ENCODE data around the gene AVPI1. TPM values are rescaled to one million over a fixed set of nuclear protein-coding genes. Genes with fewer than 3 reads are reported as not detected.
A peak's percentile ranks its signal among the peaks of the same experiment; 100 is the strongest.

AVPI1 gene
- total and polyA plus RNA-seq, 2 donors from 2014 or later, result 10.7 to 15.5 TPM

DNA sequence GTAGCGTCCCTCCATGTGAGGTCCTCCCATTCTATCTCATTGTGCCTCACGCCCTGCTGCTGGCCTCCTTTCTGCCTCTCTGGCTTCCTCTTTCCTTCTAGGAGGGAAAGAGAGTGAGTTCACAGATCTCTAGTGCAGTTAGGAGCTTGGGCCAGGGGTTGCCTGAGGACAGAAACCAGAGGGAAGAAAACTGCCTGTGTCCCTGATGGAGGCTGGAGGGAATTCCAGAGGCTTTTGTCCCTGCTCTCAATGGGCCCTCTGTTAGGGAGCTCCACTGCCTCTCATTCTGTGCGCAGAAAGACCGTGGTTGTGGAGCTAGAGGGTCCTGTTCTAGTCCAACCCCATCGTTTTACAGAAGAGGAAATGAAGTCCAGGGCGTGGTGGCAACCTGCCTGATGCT is 31.1 kb upstream of the AVPI1 start:
- H3K27me3 ChIP-seq (ENCODE audit: control insufficient read depth, insufficient read depth, low read length), result no peaks in the 10 kb centered on the region
- peaks cover 0 to 11% (median 0%) of the 10 kb centered on the region in 3 donors for H3K4me1 ChIP-seq (ENCODE audit: control insufficient read depth in 2 of 3, insufficient read depth in 2 of 3, low read depth in 1 of 3, low read length in 3 of 3)
- intact Hi-C loops (cut with DNase I), result no loop called here
- H3K4me3 ChIP-seq (ENCODE audit: low read length in 3 of 3), result no peak overlapping the region
- DNase-seq (no peak), FAIRE-seq (no peak)
- H3K27ac ChIP-seq (ENCODE audit: low read depth in 2 of 2, low read length in 2 of 2), result no peak overlapping the region
- no peaks in the 10 kb centered on the region for H3K9me3 ChIP-seq (ENCODE audit: control insufficient read depth in 2 of 3, insufficient read depth in 1 of 3, low read length in 3 of 3)
- no peaks in the 10 kb centered on the region for H3K36me3 ChIP-seq (ENCODE audit: control insufficient read depth in 2 of 3, insufficient read depth in 3 of 3, low read length in 3 of 3)
- no peak for TF ChIP-seq CTCF (IDR thresholded peaks at IDR 0.05; ENCODE audit: borderline replicate concordance, extremely low read depth, insufficient read depth)
- H3K9ac ChIP-seq (ENCODE audit: low read length in 3 of 3), result no peak overlapping the region

DNA sequence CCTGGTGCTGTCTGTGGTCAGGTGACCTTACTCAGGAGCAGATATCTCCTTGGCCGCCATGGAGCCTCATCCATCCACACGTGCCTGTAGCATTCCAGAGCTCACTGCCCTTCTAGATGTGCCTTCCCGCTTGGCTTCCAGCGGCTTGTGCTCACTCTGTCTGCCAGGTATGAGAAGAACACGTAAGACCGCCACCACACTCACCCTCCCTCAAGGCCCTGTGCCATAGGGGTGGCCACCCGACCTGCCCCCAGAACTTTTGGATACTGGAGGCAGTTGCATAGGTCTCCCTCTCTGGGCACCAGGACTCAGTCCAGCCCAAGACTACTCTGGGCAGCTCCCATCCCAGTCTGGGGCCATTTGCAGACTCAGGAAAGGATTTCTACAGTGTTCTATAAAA is 30.6 kb upstream of the AVPI1 start:
- Histone ChIP-seq H3K4me1 (ENCODE audit: control insufficient read depth in 2 of 3, insufficient read depth in 2 of 3, low read depth in 1 of 3, low read length in 3 of 3) (peaks cover 0 to 13% (median 0%) of the 10 kb centered on the region in 3 donors), H3K36me3 (ENCODE audit: control insufficient read depth in 2 of 3, insufficient read depth in 3 of 3, low read length in 3 of 3) (no peaks in the 10 kb centered on the region), H3K9ac (ENCODE audit: low read length in 3 of 3) (no peak overlapping the region), H3K4me3 (ENCODE audit: low read length in 3 of 3) (no peak overlapping the region), H3K9me3 (ENCODE audit: control insufficient read depth in 2 of 3, insufficient read depth in 1 of 3, low read length in 3 of 3) (no peaks in the 10 kb centered on the region), H3K27me3 (ENCODE audit: control insufficient read depth, insufficient read depth, low read length) (no peaks in the 10 kb centered on the region), H3K27ac (ENCODE audit: low read depth in 2 of 2, low read length in 2 of 2) (no peak overlapping the region)
- DNase-seq (no peak), FAIRE-seq (no peak)
- TF ChIP-seq CTCF (IDR thresholded peaks at IDR 0.05; ENCODE audit: borderline replicate concordance, extremely low read depth, insufficient read depth), result no peak
- intact Hi-C loops (cut with DNase I), result no loop called here

DNA sequence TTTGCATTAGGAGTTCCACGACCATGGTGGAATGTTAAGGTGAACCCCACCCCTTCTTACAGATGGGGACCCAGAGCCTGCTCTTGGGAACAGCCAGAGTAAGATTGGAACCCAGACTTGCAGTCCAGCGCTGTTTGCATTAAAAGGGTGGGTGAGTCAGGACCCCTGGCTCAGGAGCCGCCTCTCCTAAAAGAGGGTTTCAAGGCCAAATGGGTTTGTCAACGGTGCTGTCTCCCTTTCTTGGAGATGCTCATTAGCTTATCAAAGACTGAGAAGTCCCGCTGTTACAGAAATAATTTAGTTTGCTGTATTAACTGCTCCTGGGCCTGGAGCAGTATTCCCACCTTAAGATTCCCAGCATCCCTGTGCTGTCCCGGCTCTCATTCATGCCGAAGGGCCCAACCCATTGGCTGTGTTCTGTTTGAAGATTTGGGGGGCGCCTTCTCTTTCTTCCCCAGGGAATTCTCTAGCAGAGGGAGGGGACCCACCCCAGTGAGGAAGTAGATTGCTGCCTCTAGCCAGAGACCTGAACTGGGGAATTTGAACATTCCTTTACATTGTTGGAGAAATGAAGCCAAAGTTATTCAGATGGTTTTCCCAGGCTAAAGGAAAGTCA is 28.3 kb upstream of the AVPI1 start:
- peak overlapping the region in 1 of 3 donors; percentile 1 for H3K9ac ChIP-seq (ENCODE audit: low read length in 3 of 3)
- DNase-seq (no peak), FAIRE-seq (no peak)
- H3K4me1 ChIP-seq (ENCODE audit: control insufficient read depth in 2 of 3, insufficient read depth in 2 of 3, low read depth in 1 of 3, low read length in 3 of 3), result peaks cover 0 to 13% (median 0%) of the 10 kb centered on the region in 3 donors
- intact Hi-C loops (cut with DNase I), result no loop called here
- no peak for TF ChIP-seq CTCF (IDR thresholded peaks at IDR 0.05; ENCODE audit: borderline replicate concordance, extremely low read depth, insufficient read depth)
- H3K9me3 ChIP-seq (ENCODE audit: control insufficient read depth in 2 of 3, insufficient read depth in 1 of 3, low read length in 3 of 3), result no peaks in the 10 kb centered on the region
- no peaks in the 10 kb centered on the region for H3K36me3 ChIP-seq (ENCODE audit: control insufficient read depth in 2 of 3, insufficient read depth in 3 of 3, low read length in 3 of 3)
- H3K27me3 ChIP-seq (ENCODE audit: control insufficient read depth, insufficient read depth, low read length), result no peaks in the 10 kb centered on the region
- H3K4me3 ChIP-seq (ENCODE audit: low read length in 3 of 3), result peak overlapping the region in 2 of 3 donors; percentile 26 to 66
- peak overlapping the region in 1 of 2 donors; percentile 80 for H3K27ac ChIP-seq (ENCODE audit: low read depth in 2 of 2, low read length in 2 of 2)

All from kidney (tissue), 14 donors.